ENCODE results near the gene TBL1XR1. TPM values are rescaled to one million over a fixed set of nuclear protein-coding genes. Genes with fewer than 3 reads are reported as not detected.

TBL1XR1 gene
- 226 to 243 TPM (median 239 TPM) in 3 replicates for total RNA-seq

DNA sequence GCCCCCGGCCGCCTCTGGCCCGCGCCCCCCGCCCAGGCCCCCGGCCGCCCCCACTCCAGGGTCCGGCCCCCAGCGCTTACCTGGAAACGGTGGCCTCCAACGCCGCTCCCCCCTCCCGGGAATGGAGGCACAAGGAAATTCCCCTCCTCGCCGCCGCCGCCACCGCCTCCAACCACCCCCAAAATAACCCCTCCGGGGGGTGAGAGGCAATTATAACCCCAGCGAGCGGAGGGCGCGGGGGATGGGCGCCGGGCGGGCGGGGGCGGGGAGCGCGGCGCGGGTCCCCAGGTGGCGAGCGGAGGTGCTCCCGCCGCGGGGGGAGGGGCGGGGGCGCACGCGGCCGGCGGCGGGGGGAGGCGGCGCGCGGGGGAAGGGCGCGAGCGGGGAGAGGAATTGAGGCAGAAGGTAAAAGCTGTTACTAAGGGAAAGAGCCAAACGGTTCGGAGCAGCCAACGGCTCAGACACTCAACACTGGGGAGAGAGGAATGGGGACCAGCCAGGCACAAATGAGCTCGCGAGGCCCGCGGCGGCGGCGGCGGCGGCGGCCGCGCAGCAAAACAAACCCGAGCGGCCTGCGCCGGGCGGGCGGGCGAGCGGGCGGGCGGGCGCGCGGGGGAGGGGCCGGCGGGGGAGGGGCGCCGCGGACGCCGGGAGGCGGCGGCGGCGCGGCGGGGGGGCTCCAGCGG is at the start of gene TBL1XR1:
Gene TBL1XR1, minus strand, starts transcription at position 442 of the 686 bp plus-strand sequence. CDS start 132,505 bp downstream, outside the sequence.
- peak; percentile 80 to 88 for DNase-seq (ENCODE audit: low spot score in 2 of 2, unreplicated experiment in 2 of 2)
- Mint-ChIP-seq H3K9me3 (no peaks in the 10 kb centered on the region), H3K36me3 (peaks cover 3% of the 10 kb centered on the region), H3K27ac (peak within 1 kb of the TSS; percentile 99), H3K27me3 (ENCODE audit: low read depth) (no peaks in the 10 kb centered on the region), H3K4me3 (peak within 1 kb of the TSS; percentile 98), H3K4me1 (peaks cover 50% of the 10 kb centered on the region)
- TF ChIP-seq CTCF (IDR thresholded peaks at IDR 0.05; ENCODE audit: unreplicated experiment): no peak

DNA sequence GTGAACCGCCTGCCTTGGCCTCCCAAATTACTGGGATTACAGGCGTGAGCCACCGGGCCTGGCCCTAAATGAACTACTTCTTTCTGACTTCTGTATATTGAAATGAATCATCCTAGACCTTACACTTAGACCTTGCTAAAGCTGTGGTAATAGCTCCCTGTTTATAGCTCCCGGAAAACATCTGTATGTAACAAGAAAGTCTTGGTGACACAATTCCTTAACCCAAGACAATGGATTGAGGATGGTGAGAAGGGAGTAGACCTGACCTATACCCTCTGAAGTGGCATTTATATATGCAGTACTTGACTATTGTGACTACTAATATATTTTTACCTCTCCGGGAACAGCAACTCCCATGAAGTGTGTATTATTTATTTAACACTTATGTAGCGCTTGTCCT is 48.0 kb upstream of the TBL1XR1 start:
- Mint-ChIP-seq H3K36me3 (no peaks in the 10 kb centered on the region), H3K27me3 (ENCODE audit: low read depth) (no peaks in the 10 kb centered on the region), H3K4me3 (no peak overlapping the region), H3K27ac (no peak overlapping the region), H3K9me3 (peaks cover 10% of the 10 kb centered on the region), H3K4me1 (no peaks in the 10 kb centered on the region)
- no peak for TF ChIP-seq CTCF (IDR thresholded peaks at IDR 0.05; ENCODE audit: unreplicated experiment)
- no peak for DNase-seq (ENCODE audit: low spot score in 2 of 2, unreplicated experiment in 2 of 2)

- Mint-ChIP-seq H3K9me3 (peaks cover 10% of the 10 kb centered on the region), H3K27ac (no peak overlapping the region), H3K4me3 (no peak overlapping the region), H3K27me3 (ENCODE audit: low read depth) (no peaks in the 10 kb centered on the region), H3K4me1 (no peaks in the 10 kb centered on the region), H3K36me3 (no peaks in the 10 kb centered on the region)
- no peak for DNase-seq (ENCODE audit: low spot score in 2 of 2, unreplicated experiment in 2 of 2)
- no peak for TF ChIP-seq CTCF (IDR thresholded peaks at IDR 0.05; ENCODE audit: unreplicated experiment)
Measured at GRCh38 chr3:177244606-177245005, 47.3 kb upstream of the TBL1XR1 start.

GRCh38 chr3:177238686-177239216 is 41.5 kb upstream of the TBL1XR1 start:
- Mint-ChIP-seq H3K36me3 (no peaks in the 10 kb centered on the region), H3K4me1 (no peaks in the 10 kb centered on the region), H3K4me3 (no peak overlapping the region), H3K27me3 (ENCODE audit: low read depth) (no peaks in the 10 kb centered on the region), H3K9me3 (no peaks in the 10 kb centered on the region), H3K27ac (no peak overlapping the region)
- no peak for TF ChIP-seq CTCF (IDR thresholded peaks at IDR 0.05; ENCODE audit: unreplicated experiment)
- DNase-seq (ENCODE audit: low spot score in 2 of 2, unreplicated experiment in 2 of 2): no peak

GRCh38 chr3:177237206-177237605 is 39.9 kb upstream of the TBL1XR1 start:
- no peak overlapping the region for H3K27ac Mint-ChIP-seq
- DNase-seq (ENCODE audit: low spot score in 2 of 2, unreplicated experiment in 2 of 2): no peak
- no peak for TF ChIP-seq CTCF (IDR thresholded peaks at IDR 0.05; ENCODE audit: unreplicated experiment)
- no peaks in the 10 kb centered on the region for H3K27me3 Mint-ChIP-seq (ENCODE audit: low read depth)
- H3K36me3 Mint-ChIP-seq: no peaks in the 10 kb centered on the region
- H3K4me3 Mint-ChIP-seq: no peak overlapping the region
- H3K4me1 Mint-ChIP-seq: no peaks in the 10 kb centered on the region
- H3K9me3 Mint-ChIP-seq: no peaks in the 10 kb centered on the region

All from mesothelial cell of epicardium (in vitro differentiated cells).